A673 (cell line): Measurements from ENCODE around the gene NPEPL1. TPM values are rescaled to one million over a fixed set of nuclear protein-coding genes. Genes with fewer than 3 reads are reported as not detected.

Experiments used
- BruUV-seq: library from RNA; stranded (reverse); fragments of 400-500 nt; replicated peaks from 2 replicates; lab custom pipeline; 2021; lab: Mats Ljungman, UMichigan
- CTCF ChIA-PET: fragments of 300-600 bp; sonication (Branson Sonifier 250); formaldehyde crosslinking; loops from one replicate; lab custom pipeline; 2022; ENCODE audit warnings: antibody characterized with exemption; lab: Charles Lee
- POLR2A ChIA-PET: fragments of 300-600 bp; sonication (Branson Sonifier 250); formaldehyde crosslinking; loops from one replicate; lab custom pipeline; 2022; ENCODE audit warnings: antibody characterized with exemption; ENCODE audit not compliant: low non-redundant PET; lab: Charles Lee
- DNase-seq: peaks from one replicate; pipeline ENCODE4 v3.0.0-alpha.2; 2015; ENCODE audit warnings: low spot score
- H3K27ac ChIP-seq: fragments of 200-600 bp; sonication (generic); 2 replicates; pipeline ENCODE4 v1.5.1; 2016; ENCODE audit warnings: mixed run types, low read depth, mild to moderate bottlenecking, mixed read lengths, antibody characterized with exemption, low read length; ENCODE audit not compliant: poor library complexity, severe bottlenecking
- H3K27me3 ChIP-seq: fragments of 200-600 bp; sonication (generic); replicated peaks from 2 replicates; pipeline ENCODE4 v1.6.1; 2017; ENCODE audit warnings: mixed run types, low read depth, mild to moderate bottlenecking, mixed read lengths, antibody characterized with exemption, low read length; ENCODE audit not compliant: insufficient read depth, poor library complexity
- H3K36me3 ChIP-seq: fragments of 200-600 bp; sonication (generic); 2 replicates; pipeline ENCODE4 v1.6.1; 2016; ENCODE audit warnings: mixed run types, mild to moderate bottlenecking, mixed read lengths, antibody characterized with exemption, low read length; ENCODE audit not compliant: insufficient read depth, poor library complexity, severe bottlenecking
- H3K4me1 ChIP-seq: fragments of 200-600 bp; sonication (generic); 2 replicates; pipeline ENCODE4 v1.6.1; 2017; ENCODE audit warnings: mixed run types, mild to moderate bottlenecking, mixed read lengths, antibody characterized with exemption, low read length; ENCODE audit not compliant: insufficient read depth, poor library complexity, severe bottlenecking
- H3K4me3 ChIP-seq: fragments of 200-600 bp; sonication (generic); 2 replicates; pipeline ENCODE4 v1.5.1; 2016; ENCODE audit warnings: low read depth, mixed run types, mild to moderate bottlenecking, mixed read lengths, low read length; ENCODE audit not compliant: poor library complexity, severe bottlenecking
- H3K9me3 ChIP-seq: fragments of 200-600 bp; sonication (generic); 2 replicates; pipeline ENCODE4 v1.6.1; 2016; ENCODE audit warnings: mixed run types, low read depth, mild to moderate bottlenecking, mixed read lengths, antibody characterized with exemption, low read length; ENCODE audit not compliant: poor library complexity, severe bottlenecking
- CTCF ChIP-seq: fragments of 300-800, 200-600 bp; sonication (generic); conservative IDR thresholded peaks from 2 replicates; pipeline ENCODE4 v1.5.1; 2017; ENCODE audit warnings: low read depth, mild to moderate bottlenecking, antibody characterized with exemption, low read length, moderate library complexity, mixed read lengths
- EZH2 ChIP-seq: fragments of 200-600 bp; sonication (generic); IDR thresholded peaks from 2 replicates; pipeline ENCODE4 v1.6.1; 2017; ENCODE audit warnings: borderline replicate concordance, low read depth, mild to moderate bottlenecking, mixed read lengths, antibody characterized with exemption, low read length; ENCODE audit not compliant: poor library complexity, severe bottlenecking
- intact Hi-C: fragments of 100-400 bp; cut with micrococcal nuclease; formaldehyde crosslinking; loops from one replicate; pipeline ENCODE4 v1.10.0; 2022; ENCODE audit not compliant: unreplicated experiment
- total RNA-seq: library from RNA; stranded (reverse); gene quantifications from 2 replicates; pipeline ENCODE4 v1.2.3, GENCODE V29; 2021

The NPEPL1 gene
- total RNA-seq, 1 experiment from 2014 or later = 15.8 TPM

- POLR2A ChIA-PET = no interaction called here
- no peaks in the 10 kb centered on the region for H3K36me3 ChIP-seq
- DNase-seq = no peak
- no peaks in the 10 kb centered on the region for H3K27me3 ChIP-seq
- H3K4me3 ChIP-seq = no peak overlapping the region
- H3K4me1 ChIP-seq = no peaks in the 10 kb centered on the region
- no peak for TF ChIP-seq EZH2
- no peak for TF ChIP-seq CTCF
- H3K27ac ChIP-seq = no peak overlapping the region
- no peaks in the 10 kb centered on the region for H3K9me3 ChIP-seq
- intact Hi-C loops = no loop called here
- no TSS peak for BruUV-seq
- CTCF ChIA-PET = no interaction called here
Measured at GRCh38 chr20:58700823-58701222, 8.2 kb downstream of the NPEPL1 start.

GRCh38 chr20:58701431-58702160 lies 9.0 kb downstream of the NPEPL1 start:
- H3K27me3 ChIP-seq = no peaks in the 10 kb centered on the region
- H3K4me1 ChIP-seq = no peaks in the 10 kb centered on the region
- intact Hi-C loops = no loop called here
- ChIA-PET POLR2A (no interaction called here), CTCF (no interaction called here)
- no peaks in the 10 kb centered on the region for H3K36me3 ChIP-seq
- H3K9me3 ChIP-seq = no peaks in the 10 kb centered on the region
- TF ChIP-seq EZH2 (no peak), CTCF (no peak)
- no peak overlapping the region for H3K27ac ChIP-seq
- BruUV-seq = no TSS peak
- no peak overlapping the region for H3K4me3 ChIP-seq
- no peak for DNase-seq

- peak overlapping the region; percentile 27 for H3K27ac ChIP-seq
- no TSS peak for BruUV-seq
- no peak for DNase-seq
- no peaks in the 10 kb centered on the region for H3K27me3 ChIP-seq
- H3K36me3 ChIP-seq = no peaks in the 10 kb centered on the region
- ChIA-PET POLR2A (no interaction called here), CTCF (no interaction called here)
- intact Hi-C loops = no loop called here
- no peaks in the 10 kb centered on the region for H3K4me1 ChIP-seq
- H3K9me3 ChIP-seq = no peaks in the 10 kb centered on the region
- no peak overlapping the region for H3K4me3 ChIP-seq
- TF ChIP-seq CTCF (no peak), EZH2 (no peak)
Measured at GRCh38 chr20:58702161-58702510, 9.5 kb downstream of the NPEPL1 start.
